NCI-H446 (cell line): ENCODE data around the gene SNX6.
"Not testable (repeated sequence)": the region's sequence is repeated elsewhere in the genome, so short reads cannot be mapped to it uniquely, and the experiment has no call there.

Source experiments
- DNase-seq, 2 experiments: peaks; one replicate each; lab custom pipeline; 2025; lab: John Stamatoyannopoulos, UW

The SNX6 gene

DNA sequence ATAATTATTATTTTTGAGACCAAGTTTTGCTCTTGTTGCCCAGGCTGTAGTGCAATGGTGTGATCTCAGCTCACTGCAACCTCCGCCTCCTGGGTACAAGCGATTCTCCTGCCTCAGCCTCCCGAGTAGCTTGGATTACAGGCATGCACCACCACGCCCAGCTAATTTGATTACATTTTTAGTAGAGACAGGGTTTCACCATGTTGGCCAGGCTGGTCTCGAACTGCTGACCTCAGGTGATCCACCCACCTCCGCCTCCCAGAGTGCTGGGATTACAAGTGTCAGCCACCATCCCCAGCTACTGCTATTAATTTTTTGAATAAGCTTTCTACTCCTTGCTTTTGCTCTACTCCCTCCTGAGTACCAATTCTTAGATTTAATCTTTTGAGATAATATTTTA lies 108.9 kb downstream of the SNX6 start:
- not testable (repeated sequence) for DNase-seq

- DNase-seq, result not testable (repeated sequence)
Observed at GRCh38 chr14:34520304-34520970, 109.5 kb downstream of the SNX6 start.
